Right lobe of liver (tissue), 4 donors: ENCODE results near the gene CASP8.

ENCODE experiments used
- POLR2A ChIP-seq: fragments of 450-650 bp; IDR thresholded peaks from one replicate; pipeline ENCODE4 v1.6.1; 2017; ENCODE audit warnings: antibody characterized with exemption, mild to moderate bottlenecking
- TF ChIP-seq, protein P1 (sequence below), 4 donors: fragments of 200-600 bp in 3 of 4; fragments of 450-650 bp in 1 of 4; IDR thresholded peaks; one replicate each; pipeline versions ENCODE4 v1.5.1 to v1.8.0; 2016 to 2022; ENCODE audit warnings: antibody characterized with exemption in 4 of 4, mild to moderate bottlenecking in 2 of 4
- donor health status: DM: no; HTN: no; CAD: no.
- donor health status: DM: no; HTN: no; CAD: no.
- donor health status: DM: no; HTN: yes; CAD: no.

DNA sequence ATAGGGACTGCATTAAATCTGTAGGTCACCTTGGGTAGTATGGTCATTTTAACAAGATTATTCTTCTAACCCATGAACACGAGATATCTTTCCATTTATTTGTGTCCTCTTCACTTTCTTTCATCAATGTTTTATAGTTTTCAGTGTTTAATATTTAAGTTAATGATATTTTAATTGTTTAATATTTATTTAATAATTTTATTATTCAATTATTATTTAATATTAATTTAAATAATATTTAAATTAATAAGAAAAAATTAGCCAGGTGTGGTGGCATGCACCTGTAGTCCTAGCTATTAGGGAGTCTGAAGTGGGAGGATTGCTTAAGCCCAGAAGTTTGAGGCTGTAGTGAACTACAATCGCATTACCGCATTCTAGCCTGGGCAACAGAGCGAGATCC, 44.4 kb upstream of the CASP8 start:
- TF ChIP-seq, protein P1, sequence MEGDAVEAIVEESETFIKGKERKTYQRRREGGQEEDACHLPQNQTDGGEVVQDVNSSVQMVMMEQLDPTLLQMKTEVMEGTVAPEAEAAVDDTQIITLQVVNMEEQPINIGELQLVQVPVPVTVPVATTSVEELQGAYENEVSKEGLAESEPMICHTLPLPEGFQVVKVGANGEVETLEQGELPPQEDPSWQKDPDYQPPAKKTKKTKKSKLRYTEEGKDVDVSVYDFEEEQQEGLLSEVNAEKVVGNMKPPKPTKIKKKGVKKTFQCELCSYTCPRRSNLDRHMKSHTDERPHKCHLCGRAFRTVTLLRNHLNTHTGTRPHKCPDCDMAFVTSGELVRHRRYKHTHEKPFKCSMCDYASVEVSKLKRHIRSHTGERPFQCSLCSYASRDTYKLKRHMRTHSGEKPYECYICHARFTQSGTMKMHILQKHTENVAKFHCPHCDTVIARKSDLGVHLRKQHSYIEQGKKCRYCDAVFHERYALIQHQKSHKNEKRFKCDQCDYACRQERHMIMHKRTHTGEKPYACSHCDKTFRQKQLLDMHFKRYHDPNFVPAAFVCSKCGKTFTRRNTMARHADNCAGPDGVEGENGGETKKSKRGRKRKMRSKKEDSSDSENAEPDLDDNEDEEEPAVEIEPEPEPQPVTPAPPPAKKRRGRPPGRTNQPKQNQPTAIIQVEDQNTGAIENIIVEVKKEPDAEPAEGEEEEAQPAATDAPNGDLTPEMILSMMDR (IDR thresholded peaks at IDR 0.05): no peak
- TF ChIP-seq POLR2A: no peak
